Measurements from ENCODE around the gene KCNQ1.

The KCNQ1 gene

DNA sequence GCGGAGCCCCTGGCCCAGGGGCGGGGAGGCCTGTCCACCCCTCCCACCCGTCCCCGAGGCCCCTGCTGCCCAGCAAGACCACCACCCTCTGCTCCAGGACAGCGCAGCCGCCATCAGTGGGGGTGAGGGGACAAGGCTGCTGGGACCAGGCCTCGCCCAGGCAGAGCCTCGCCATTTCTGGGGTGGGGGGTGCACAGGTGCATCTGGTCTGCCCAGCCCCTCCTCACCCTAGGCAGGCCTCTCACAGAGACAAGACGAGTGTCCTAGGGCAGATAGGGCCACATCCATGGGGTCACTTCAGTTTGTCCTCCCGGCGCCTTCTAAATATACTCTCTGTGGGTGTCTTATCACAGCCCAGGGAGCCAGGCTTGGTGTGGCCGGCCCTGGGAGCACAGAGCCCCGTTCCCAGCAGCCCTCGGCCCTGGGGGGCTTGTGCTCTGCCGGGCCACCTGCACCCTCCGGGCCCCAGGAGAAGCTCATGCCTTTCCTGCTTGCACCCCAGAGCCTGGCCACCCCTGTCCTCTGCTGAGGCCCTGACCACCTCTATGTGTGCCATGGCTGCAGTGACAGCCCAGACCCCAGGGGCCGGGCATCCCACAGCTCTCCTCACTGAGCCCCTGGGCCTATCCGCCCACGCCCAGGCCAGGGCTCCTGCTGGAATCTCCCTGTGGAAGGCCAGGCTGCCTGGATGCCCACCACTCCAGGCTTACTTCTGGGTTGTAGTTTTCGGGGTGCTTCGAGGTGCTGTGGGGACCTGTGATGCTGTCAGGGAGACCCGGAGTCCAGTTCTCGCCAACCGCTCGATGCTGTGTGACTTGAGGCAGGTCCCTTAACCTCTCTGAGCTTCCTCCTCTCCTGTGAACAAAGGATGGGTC, 70.8 kb downstream of the KCNQ1 start (continued):
- TF ChIP-seq, protein P1, sequence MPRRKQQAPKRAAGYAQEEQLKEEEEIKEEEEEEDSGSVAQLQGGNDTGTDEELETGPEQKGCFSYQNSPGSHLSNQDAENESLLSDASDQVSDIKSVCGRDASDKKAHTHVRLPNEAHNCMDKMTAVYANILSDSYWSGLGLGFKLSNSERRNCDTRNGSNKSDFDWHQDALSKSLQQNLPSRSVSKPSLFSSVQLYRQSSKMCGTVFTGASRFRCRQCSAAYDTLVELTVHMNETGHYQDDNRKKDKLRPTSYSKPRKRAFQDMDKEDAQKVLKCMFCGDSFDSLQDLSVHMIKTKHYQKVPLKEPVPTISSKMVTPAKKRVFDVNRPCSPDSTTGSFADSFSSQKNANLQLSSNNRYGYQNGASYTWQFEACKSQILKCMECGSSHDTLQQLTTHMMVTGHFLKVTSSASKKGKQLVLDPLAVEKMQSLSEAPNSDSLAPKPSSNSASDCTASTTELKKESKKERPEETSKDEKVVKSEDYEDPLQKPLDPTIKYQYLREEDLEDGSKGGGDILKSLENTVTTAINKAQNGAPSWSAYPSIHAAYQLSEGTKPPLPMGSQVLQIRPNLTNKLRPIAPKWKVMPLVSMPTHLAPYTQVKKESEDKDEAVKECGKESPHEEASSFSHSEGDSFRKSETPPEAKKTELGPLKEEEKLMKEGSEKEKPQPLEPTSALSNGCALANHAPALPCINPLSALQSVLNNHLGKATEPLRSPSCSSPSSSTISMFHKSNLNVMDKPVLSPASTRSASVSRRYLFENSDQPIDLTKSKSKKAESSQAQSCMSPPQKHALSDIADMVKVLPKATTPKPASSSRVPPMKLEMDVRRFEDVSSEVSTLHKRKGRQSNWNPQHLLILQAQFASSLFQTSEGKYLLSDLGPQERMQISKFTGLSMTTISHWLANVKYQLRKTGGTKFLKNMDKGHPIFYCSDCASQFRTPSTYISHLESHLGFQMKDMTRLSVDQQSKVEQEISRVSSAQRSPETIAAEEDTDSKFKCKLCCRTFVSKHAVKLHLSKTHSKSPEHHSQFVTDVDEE (CRISPR knock-in tag; IDR thresholded peaks at IDR 0.05), result no peak
- TF ChIP-seq ZNF565 (CRISPR knock-in tag; conservative IDR thresholded peaks at IDR 0.05; ENCODE audit: low read depth) (no peak), ARNTL (CRISPR knock-in tag; IDR thresholded peaks at IDR 0.05; ENCODE audit: borderline replicate concordance, low read depth) (no peak), TOX (CRISPR knock-in tag; IDR thresholded peaks at IDR 0.05; ENCODE audit: borderline replicate concordance) (no peak), ISL1 (CRISPR knock-in tag; IDR thresholded peaks at IDR 0.05) (no peak), TCF4 (CRISPR knock-in tag; IDR thresholded peaks at IDR 0.05; ENCODE audit: borderline replicate concordance) (no peak)

DNA sequence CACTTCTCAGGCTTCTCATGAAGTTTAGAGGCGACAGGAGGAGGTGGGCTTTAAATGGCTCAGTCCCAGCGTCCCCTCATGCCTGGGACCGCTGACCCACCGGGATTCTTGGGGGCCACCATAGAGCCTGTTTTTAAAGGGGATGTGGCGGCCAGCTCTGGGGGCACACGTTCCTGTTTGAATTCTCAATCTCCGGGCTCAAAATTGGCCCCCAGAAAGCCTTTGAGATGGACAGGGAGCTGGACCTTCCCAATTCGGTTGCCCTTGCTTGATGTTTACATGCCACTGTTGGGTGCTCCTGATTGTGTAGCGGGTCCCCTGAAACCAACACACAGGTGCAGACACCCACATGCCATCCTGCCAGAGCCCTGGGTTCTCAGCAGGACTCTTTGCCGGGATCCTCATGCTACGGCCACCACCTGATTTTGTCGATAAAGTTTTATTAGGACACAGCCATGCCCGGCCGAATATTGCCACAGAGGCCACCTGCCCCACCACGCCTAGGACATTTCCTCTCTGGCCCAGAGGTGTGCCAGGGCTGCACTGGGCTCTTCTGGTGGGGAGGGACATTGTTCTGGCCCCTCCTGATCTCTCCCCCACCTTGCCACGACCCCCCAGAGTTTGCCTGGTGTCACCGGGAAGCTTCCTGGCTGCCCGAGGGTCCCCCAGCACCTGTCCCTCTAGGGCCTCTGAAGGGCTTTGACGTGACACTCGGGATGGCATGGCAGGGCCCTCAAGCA, 71.6 kb downstream of the KCNQ1 start:
- TF ChIP-seq, protein P2, sequence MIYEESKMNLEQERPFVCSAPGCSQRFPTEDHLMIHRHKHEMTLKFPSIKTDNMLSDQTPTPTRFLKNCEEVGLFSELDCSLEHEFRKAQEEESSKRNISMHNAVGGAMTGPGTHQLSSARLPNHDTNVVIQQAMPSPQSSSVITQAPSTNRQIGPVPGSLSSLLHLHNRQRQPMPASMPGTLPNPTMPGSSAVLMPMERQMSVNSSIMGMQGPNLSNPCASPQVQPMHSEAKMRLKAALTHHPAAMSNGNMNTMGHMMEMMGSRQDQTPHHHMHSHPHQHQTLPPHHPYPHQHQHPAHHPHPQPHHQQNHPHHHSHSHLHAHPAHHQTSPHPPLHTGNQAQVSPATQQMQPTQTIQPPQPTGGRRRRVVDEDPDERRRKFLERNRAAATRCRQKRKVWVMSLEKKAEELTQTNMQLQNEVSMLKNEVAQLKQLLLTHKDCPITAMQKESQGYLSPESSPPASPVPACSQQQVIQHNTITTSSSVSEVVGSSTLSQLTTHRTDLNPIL (CRISPR knock-in tag; IDR thresholded peaks at IDR 0.05; ENCODE audit: low read depth), result no peak
- TF ChIP-seq, protein P3, sequence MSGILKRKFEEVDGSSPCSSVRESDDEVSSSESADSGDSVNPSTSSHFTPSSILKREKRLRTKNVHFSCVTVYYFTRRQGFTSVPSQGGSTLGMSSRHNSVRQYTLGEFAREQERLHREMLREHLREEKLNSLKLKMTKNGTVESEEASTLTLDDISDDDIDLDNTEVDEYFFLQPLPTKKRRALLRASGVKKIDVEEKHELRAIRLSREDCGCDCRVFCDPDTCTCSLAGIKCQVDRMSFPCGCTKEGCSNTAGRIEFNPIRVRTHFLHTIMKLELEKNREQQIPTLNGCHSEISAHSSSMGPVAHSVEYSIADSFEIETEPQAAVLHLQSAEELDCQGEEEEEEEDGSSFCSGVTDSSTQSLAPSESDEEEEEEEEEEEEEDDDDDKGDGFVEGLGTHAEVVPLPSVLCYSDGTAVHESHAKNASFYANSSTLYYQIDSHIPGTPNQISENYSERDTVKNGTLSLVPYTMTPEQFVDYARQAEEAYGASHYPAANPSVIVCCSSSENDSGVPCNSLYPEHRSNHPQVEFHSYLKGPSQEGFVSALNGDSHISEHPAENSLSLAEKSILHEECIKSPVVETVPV (CRISPR knock-in tag; IDR thresholded peaks at IDR 0.05), result no peak
- TF ChIP-seq GLIS3 (CRISPR knock-in tag; IDR thresholded peaks at IDR 0.05) (no peak), ZNF70 (CRISPR knock-in tag; IDR thresholded peaks at IDR 0.05) (no peak), SNAI2 (CRISPR knock-in tag; IDR thresholded peaks at IDR 0.05) (no peak), ZNF565 (CRISPR knock-in tag; conservative IDR thresholded peaks at IDR 0.05; ENCODE audit: low read depth) (no peak), TOX (CRISPR knock-in tag; IDR thresholded peaks at IDR 0.05; ENCODE audit: borderline replicate concordance) (no peak), ZNF8 (CRISPR knock-in tag; IDR thresholded peaks at IDR 0.05) (no peak), ZFP30 (CRISPR knock-in tag; IDR thresholded peaks at IDR 0.05) (no peak), CSDC2 (CRISPR knock-in tag; IDR thresholded peaks at IDR 0.05) (no peak), ARNTL (CRISPR knock-in tag; IDR thresholded peaks at IDR 0.05; ENCODE audit: borderline replicate concordance, low read depth) (no peak), ZFP3 (CRISPR knock-in tag; IDR thresholded peaks at IDR 0.05) (no peak), PPARA (CRISPR knock-in tag; IDR thresholded peaks at IDR 0.05; ENCODE audit: borderline replicate concordance) (no peak), RARB (CRISPR knock-in tag; IDR thresholded peaks at IDR 0.05) (no peak), BACH2 (CRISPR knock-in tag; IDR thresholded peaks at IDR 0.05; ENCODE audit: borderline replicate concordance) (no peak), ZC3H10 (CRISPR knock-in tag; IDR thresholded peaks at IDR 0.05) (no peak), ISL1 (CRISPR knock-in tag; IDR thresholded peaks at IDR 0.05) (no peak), OSR1 (CRISPR knock-in tag; IDR thresholded peaks at IDR 0.05) (no peak)
- TF ChIP-seq, protein P4, sequence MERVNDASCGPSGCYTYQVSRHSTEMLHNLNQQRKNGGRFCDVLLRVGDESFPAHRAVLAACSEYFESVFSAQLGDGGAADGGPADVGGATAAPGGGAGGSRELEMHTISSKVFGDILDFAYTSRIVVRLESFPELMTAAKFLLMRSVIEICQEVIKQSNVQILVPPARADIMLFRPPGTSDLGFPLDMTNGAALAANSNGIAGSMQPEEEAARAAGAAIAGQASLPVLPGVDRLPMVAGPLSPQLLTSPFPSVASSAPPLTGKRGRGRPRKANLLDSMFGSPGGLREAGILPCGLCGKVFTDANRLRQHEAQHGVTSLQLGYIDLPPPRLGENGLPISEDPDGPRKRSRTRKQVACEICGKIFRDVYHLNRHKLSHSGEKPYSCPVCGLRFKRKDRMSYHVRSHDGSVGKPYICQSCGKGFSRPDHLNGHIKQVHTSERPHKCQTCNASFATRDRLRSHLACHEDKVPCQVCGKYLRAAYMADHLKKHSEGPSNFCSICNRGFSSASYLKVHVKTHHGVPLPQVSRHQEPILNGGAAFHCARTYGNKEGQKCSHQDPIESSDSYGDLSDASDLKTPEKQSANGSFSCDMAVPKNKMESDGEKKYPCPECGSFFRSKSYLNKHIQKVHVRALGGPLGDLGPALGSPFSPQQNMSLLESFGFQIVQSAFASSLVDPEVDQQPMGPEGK (CRISPR knock-in tag; IDR thresholded peaks at IDR 0.05; ENCODE audit: borderline replicate concordance), result no peak
- no peak for ATAC-seq

DNA sequence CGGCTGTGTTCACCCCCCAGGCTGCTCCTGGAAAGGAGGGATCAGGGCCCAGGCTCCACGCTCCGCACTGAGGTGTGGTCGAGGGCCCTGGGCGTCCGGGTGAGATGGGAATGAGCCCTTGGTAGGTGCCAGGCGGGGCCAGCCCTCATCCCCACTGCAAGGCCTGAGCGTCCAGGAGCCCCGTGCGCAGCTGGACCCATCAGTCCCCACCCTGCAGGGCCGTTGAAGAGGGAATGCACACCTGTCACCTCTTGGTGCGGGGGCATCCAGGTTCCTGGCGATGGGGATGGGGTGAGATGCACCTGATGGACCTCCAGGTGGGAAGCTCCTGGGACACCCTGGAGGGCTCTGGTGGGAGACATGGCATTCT, 72.2 kb downstream of the KCNQ1 start:
- ATAC-seq, result no peak
- TF ChIP-seq ZNF565 (CRISPR knock-in tag; conservative IDR thresholded peaks at IDR 0.05; ENCODE audit: low read depth) (no peak), ZC3H10 (CRISPR knock-in tag; IDR thresholded peaks at IDR 0.05) (no peak), GLIS3 (CRISPR knock-in tag; IDR thresholded peaks at IDR 0.05) (no peak)

Measured in SK-N-SH treated with all-trans-retinoic acid at 6 μM for 48 hours (cell line).